GM04504 (cell line): Measurements from ENCODE around the gene TPRG1L.
"Not testable (repeated sequence)": the region's sequence is repeated elsewhere in the genome, so short reads cannot be mapped to it uniquely, and the experiment has no call there.

Source experiments
- DNase-seq: peaks from one replicate; pipeline ENCODE4 v3.0.0-alpha.2; 2012; ENCODE audit warnings: low read depth

The TPRG1L gene

DNA sequence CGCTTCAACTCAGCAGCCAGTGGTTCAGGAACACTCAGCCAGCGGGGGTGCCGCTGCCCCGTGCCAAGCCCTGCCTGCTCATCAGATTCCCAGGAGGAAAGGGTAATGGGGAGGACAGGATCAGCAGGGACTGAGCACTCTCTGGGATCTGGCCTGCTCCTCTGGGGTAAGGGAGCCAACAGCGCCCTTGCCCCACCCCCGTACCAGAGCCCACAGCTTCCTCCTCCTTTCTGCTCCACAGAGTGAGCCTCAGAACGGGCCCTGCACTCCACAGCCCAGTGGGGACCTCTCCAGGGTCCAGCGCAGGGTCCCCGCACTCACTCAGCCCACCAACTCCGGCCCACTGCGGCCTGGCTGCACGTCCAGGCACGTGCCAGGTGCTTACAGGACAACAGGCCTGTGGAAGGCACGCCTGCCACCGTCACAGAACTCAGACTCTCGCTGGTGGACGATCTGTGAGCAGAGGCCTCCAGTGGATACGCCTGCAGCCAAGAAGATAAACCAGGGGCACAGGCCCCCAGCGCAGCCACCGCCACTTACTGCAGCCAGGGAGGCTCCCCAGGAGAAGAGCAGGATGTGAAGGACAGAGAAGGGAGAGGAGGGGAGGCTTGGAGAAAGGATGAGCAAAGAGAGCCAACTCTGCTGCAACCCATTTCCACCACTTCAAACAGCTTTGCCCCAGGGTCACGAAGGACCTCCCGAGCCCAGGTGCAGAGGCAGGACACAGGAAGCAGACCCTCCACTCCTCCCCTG lies 15.6 kb upstream of the TPRG1L start:
- DNase-seq, result no peak

DNA sequence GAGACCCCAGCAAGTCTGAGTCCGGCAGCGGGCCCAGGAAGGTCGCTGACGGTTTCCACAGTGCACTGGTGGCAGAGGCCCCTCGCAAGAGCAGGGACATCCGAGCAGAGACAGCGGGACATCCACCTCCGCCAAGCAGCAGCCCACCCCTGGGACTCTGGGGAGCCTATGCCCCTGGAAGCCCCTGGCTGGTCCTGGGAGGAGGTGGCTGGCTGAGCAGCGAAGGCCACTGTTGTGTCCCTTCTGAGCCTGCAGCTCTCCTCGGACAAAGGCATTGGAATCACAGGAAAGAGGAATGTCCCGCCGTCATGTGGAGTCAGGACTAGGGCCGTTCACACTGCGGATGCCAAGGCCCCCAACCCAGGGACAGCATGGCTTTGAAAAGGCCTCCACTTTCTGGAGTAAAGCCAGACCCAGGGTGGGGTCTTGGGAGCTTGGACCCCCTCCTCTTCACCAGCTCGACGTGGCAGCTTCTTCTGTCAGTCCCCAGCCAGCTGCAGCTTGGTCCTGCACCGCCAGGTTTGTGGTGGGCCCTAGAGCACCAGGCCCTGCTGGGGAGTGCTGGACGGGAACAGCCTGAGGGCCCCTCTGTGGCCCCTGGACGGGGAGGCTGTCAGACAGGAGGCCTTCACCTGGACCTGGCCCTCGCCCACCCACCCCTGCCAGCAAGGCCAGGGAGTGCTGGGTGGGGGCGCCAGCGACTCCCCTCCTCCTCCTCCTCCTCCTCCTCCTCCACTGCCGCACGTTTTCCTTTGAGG lies 14.9 kb upstream of the TPRG1L start:
- no peak for DNase-seq

DNA sequence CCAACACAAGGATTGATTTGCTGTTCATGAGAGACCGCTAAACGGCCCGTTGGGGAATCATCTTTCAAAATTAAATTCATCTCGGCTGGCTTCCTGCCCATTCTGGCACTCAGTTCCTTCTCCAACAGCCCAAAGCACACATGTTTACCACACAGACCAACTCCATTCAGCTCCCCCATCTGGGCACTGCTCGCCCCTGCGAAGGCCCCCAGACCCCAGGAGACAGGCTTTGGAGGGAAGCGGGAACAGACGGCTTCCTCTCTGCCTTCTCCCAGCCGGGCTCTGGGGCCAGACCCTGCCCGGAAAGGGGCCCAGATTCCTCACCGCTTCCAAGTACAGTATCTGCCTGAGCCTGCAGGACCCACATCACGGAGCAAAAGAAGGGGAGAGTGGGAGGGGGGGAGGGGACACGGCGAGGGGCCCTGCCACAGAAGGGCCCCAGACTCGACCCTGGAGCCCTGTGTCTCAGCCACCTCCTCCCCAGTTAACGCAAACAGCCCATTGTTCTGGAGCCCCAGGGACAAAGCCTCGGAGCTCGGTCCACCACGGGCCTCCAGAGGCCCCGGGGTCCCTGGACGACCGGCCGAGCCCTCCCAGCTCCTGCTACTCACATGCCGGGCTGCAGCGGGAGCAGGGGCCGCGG lies 14.2 kb upstream of the TPRG1L start:
- DNase-seq, result no peak

DNA sequence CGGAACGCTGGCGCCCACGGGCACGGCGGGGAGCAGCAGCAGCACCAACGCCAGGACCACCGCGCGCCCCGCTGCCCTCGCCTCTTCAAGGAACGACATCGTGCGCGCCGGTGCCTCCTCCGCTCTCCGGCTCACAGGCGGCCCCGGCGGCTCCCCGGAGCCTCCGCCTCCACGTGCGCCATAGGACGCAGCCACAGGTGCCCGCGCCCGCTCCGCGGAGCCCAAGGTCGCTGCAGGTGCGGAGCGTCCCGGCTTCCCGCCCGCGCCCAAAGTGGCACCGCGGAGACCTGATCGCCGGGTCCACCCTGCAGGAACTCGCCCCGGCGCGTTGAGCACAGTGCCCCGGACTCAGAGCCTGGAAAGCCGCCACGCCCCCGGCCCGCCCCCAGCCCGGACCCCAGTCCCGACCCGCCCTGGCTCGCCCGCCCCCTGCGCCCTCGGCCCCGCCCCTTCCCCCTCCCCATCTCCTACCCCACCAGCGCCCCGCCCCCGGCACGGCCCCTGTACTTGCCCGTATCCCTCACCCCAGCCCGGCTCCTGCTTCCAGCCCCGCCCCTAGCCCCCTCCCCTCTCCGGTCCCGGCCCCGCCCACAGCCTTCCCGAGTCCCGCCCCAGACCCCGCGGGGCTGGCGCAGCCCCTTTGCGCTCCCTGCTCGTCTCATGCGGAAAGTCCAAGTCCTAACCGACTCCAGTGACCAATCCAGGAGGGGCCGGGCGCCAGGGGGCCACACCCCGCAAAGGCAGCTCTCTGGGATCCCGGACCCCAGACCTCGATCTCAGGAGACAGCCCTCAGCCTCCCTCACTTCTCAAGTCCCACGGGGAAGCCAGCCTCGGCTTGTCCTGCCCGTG lies 13.4 kb upstream of the TPRG1L start, which contains the start of gene MEGF6:
Gene MEGF6 (minus strand): TSS at position 339 of the 850 bp plus-strand sequence. CDS start 240 bp downstream, at position 99.
- DNase-seq, result no peak

- no peak for DNase-seq
Observed at GRCh38 chr1:3612123-3612522, 12.7 kb upstream of the TPRG1L start.

DNA sequence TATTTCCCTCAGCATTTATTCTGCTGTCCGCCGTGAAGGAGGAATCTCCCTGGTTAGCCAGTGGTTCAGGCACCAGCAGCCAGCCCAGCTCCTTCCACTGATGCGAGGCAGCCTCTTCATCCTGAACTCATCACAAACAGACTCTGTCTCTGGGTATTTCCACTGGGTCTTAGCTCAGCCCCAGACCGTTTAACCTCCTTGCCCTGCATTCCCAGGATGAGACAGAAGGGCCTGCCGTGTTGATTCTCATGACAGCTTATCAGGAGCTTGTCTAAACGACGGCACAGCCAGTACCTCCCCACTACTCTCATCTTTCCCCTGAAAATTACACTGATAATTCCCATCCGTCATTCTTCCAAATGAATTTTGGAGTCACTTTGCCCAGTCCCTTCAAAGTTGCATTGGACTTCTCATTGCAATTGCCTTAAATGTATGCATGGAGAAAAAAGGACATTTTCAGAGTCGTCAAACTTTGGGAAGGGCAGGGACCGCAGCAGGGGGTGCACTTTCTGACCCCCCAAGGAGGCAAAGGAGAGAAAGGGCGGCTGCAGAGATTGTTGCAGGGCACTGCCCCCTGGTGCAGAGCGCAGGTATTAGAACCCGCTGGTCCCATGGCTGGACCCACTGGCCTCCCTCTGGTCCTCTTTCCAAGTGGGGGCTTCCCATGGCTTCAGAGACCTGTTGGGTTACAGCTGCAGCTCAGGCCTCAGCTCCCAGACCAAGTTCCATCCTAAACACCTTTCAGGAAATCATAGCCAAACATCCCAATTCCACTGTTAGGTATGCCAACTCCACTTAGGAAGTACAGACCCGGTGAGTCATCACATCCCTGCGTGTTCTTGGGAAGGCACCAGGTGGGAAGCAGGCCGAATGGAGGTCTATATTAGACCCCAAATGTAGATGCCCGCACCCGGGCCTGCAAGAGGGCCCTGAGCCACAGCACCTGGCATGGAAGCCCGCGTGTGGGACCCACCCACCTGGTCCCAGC lies 9.8 kb upstream of the TPRG1L start:
- no peak for DNase-seq

DNA sequence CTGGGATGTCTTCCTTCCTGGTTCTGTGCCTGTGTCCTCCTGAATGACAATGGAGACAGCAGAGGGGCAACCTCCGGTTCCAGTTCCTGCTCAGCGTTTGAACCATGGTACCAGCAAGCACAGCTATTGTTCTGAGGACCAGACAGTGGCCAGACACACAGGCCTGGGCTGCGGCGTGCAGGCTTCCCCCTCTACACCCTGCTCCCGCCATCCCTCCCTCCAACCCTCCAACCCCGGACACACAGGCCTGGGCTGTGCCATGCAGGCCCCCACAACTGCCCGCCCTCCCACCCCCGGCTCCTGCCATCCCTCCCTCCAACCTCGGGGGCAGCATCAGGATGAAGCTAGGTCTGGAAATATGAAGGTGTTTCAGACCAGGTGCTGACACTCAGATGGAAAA lies 8.0 kb upstream of the TPRG1L start:
- DNase-seq, result no peak

GRCh38 chr1:3617806-3618345 lies 6.9 kb upstream of the TPRG1L start:
- no peak for DNase-seq

DNA sequence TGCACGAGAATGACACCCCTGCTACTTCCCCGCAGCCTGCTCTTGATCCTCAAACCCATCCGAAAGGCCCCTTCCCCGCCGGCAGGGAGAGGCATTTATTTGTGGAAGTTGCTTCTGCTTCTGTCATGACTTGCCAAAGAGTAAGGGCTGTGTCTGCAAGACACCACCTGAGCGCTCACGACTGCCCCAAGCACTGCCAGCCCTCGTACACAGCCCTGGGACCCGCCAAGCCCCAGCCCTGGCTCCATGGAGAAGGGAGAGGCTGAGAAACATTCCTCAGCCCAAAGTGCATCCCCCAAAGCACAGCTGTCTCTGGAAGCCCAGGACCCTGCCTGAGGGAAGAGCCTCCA lies 6.3 kb upstream of the TPRG1L start:
- DNase-seq, result no peak

GRCh38 chr1:3618881-3619671 lies 5.7 kb upstream of the TPRG1L start:
- DNase-seq, result peak; percentile 51

- DNase-seq, result no peak
Observed at GRCh38 chr1:3620708-3621107, 4.1 kb upstream of the TPRG1L start.

- DNase-seq, result not testable (repeated sequence)
Observed at GRCh38 chr1:3621151-3621671, 3.6 kb upstream of the TPRG1L start.

DNA sequence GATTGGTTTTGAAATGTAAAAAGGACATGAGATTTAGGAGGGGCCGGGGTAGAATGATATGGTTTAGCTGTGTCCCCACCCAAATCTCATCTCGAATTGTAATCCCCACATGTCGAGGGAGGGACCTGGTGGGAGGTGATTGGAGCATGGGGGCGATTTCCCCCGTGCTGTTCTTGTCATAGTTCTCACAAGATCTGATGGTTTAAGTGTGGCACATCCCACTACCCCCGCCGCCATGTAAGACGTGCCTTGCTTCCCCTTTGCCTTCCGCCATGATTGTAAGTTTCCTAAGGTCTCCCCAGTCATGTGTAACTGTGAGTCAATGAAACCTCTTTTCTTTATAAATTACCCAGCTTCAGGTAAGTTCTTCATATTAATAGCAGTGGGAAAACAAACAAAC lies 2.7 kb upstream of the TPRG1L start:
- DNase-seq, result not testable (repeated sequence)

DNA sequence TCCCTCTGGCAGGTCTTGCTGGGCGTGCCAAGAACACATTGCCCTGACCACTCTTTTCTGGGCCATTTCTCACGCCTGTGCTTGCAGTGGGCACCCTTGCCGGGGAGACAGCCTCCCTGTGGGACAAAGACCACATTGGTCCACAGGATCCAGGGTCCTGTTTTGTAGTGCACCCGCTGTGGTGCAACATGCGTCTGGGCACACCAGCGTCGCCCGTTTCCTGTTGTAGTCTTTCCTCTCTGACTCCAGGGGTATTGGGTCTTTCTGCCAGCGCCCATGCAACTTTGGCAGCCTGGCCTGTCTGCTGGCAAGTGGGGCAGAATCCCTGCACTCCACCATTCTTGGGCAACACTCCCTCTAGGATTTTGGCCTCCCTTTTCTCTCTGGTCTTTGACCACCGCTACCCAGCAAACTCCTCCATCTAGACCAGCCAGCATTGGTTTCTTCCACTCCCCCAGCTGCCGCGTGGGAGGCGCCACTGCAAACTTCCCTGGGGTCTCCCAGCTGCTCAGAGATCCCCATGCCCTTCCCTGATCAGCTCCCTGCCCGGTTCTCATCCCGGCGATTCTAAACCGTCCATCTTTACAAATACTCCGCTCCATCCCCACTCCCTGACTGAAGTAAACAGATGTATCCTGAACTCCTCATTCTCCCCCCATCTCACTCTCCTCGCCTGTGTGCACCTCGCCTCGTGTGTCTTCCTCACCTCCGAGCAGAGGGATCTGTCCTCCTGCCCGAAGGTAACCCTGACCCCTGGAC lies 1.2 kb upstream of the TPRG1L start:
- no peak for DNase-seq

DNA sequence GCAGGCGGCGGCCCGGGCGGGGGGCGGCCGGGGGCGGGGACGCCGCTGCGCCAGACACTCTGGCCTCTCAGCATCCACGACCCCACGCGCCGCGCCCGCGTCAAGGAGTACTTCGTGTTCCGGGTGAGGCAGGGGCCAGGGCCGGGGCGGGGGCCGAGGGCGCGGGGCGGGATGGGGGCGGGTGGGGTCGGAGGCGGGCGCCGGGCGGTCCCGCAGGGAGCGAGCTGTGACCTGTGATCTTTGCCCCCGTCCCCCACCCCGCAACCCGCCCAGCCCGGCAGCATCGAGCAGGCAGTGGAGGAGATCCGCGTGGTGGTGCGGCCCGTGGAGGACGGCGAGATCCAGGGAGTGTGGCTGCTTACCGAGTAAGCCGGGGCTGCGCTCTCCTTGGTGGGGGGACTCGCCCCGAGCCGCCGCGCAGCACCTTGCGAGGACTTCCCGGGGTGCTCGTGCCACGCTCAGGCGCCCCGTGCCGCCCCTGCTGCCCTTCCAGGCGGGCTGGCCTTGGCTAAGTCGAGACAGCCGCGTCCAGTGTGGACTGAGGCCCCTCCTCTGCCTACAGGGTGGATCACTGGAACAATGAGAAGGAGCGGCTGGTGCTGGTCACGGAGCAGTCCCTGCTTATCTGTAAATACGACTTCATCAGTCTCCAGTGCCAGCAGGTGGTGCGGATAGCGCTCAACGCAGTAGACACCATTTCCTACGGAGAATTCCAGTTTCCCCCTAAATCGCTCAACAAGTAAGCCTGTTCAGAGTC lies 514 bp downstream of the TPRG1L start:
- no peak for DNase-seq

- DNase-seq, result no peak
Observed at GRCh38 chr1:3626025-3626424, 1.2 kb downstream of the TPRG1L start.

DNA sequence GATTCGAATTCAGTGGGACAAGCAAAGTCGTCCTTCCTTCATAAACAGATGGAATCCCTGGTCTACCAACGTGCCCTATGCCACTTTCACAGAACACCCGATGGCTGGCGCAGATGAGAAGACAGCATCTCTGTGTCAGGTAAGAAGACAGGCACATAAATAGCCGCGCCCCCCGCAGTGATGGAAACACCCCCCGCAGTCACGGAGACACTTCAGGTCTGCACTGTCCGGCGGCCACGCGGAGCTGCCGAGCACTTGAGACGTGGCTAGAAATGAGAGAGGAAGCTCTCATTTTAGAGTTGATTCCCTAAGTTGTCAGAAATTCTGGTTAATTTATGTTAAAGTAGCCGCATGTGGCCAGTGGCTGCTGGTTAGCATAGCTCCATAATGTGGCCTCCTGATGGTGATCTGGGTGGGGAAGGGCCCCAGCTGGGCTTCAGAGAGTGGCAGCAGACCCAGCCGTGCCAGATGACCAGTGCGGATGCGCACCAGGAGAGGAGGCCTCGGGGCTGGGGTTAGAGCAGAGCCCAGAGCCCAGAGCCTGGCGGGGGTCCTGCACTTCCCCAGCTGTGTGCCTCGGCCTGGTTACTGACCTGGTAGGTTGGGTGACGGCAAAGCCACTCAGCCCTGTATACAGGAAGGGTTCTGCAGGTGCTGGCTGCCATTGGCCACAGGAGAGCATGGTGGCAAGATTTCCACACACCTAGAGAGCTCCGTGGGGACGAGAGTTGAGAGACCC lies 2.9 kb downstream of the TPRG1L start:
- no peak for DNase-seq
